AG08395 (cell line): ENCODE measurements around the gene POLR2L.

Experiments used
- DNase-seq: peaks from one replicate; pipeline ENCODE4 v3.0.0; 2012; ENCODE audit warnings: mixed read lengths, low spot score

The POLR2L gene

GRCh38 chr11:810040-810567 lies 32.2 kb downstream of the POLR2L start:
- no peak for DNase-seq

GRCh38 chr11:809287-810039 lies 32.9 kb downstream of the POLR2L start, which contains the start of gene RPLP2:
Gene RPLP2 (plus strand): TSS chr11:809967. CDS start chr11:810235, 268 bp downstream.
- peak; percentile 97 for DNase-seq

- no peak for DNase-seq
Observed at GRCh38 chr11:808427-809286, 33.7 kb downstream of the POLR2L start.

DNA sequence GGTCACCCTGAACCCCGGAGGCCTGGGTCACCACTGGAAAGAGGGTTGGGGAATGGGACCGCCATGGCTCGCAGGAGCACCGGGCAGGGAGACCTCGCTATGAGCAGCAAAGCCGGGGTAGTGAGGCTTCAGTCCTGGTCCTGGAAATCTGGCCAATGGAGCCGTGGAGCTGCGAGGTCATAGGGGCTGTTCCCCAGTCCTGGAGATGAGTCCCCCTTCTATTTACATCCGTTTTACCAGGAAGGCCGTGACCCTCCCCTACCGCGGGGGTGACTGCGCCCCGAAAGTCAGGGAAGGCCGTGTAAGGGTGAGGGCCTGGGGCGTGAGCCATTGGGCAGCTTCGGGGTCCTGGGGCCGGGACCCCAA lies 37.7 kb downstream of the POLR2L start:
- no peak for DNase-seq

- DNase-seq, result no peak
Observed at GRCh38 chr11:803770-804598, 38.3 kb downstream of the POLR2L start.

DNA sequence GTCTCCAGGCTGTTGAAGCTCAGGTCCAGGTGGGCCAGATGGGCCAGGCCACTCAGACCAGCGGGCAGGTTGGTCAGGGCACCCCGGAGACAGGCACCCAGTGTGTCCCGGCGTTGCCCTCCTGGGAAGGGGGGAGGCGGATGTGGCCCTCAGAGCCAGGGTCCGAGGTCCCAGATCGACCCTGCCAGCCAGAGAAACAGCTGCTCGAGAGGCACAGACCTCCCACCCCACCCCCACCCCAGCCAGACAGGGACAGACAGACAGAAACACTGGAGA lies 38.9 kb downstream of the POLR2L start:
- no peak for DNase-seq

DNA sequence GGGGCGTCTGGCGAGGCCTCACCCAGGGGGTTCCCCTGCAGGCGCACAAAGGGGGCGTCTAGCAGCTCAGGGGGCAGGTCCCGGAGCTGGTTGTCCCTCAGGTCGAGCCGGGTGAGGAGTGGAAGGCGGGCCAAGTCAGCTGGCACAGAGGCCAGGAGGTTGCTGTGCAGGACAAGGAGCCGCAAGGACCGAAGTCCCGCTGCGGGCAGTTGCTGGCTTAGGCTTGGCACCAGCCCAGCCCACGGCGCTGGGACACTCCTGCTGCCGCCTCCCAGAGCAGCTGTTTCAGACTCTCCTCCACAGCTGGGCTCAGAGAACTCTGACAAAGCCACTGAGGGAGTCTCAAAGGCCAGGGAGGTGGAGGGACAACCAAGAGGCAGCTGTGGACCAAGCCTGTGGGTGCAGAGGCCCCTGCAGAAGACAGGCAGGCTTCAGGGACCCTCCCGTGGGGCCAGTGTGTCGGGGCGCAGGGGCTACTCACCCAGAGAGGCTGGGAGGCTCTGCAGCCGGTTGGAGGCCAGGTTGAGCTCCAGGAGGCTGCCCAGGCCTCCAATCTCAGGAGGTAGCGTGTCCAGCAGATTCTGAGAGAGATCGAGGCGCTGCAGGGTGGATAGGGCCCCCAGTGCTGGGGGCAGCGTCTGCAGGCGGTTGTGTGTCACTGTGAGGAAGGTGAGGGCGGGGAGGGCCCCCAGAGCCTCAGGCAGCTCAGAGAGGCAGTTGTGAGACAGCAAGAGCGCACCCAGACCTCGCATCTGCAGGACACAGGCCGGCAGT lies 39.4 kb downstream of the POLR2L start:
- no peak for DNase-seq

GRCh38 chr11:802018-802617 lies 40.2 kb downstream of the POLR2L start:
- DNase-seq, result no peak

- DNase-seq, result no peak
Observed at GRCh38 chr11:801097-801780, 41.1 kb downstream of the POLR2L start.

DNA sequence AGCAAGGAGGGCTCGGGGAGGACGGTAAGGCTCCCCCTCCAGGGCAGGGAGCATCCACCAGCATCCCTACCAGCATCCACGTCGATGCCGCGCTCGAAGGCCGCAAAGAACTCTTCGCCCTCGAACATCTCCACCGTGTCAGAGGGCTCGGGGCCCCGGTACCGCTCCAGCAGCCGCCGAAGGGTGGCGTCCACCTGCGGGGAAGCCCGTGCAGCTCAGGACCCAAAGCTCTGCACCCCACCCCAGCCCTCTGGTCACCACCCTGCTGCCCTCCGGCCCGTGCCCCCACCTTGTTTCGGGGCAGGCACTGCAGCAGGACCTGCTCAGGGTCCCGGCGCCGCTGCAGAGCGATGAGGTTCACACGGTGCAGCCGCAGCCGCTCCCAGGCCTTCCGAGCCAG lies 41.9 kb downstream of the POLR2L start:
- DNase-seq, result no peak

GRCh38 chr11:799641-800316 lies 42.5 kb downstream of the POLR2L start:
- no peak for DNase-seq

GRCh38 chr11:798093-798713 lies 44.1 kb downstream of the POLR2L start, which contains the start of gene SLC25A22:
Gene SLC25A22 (minus strand): TSS chr11:798281. CDS start chr11:795006, 3,275 bp downstream.
- peak; percentile 92 for DNase-seq

DNA sequence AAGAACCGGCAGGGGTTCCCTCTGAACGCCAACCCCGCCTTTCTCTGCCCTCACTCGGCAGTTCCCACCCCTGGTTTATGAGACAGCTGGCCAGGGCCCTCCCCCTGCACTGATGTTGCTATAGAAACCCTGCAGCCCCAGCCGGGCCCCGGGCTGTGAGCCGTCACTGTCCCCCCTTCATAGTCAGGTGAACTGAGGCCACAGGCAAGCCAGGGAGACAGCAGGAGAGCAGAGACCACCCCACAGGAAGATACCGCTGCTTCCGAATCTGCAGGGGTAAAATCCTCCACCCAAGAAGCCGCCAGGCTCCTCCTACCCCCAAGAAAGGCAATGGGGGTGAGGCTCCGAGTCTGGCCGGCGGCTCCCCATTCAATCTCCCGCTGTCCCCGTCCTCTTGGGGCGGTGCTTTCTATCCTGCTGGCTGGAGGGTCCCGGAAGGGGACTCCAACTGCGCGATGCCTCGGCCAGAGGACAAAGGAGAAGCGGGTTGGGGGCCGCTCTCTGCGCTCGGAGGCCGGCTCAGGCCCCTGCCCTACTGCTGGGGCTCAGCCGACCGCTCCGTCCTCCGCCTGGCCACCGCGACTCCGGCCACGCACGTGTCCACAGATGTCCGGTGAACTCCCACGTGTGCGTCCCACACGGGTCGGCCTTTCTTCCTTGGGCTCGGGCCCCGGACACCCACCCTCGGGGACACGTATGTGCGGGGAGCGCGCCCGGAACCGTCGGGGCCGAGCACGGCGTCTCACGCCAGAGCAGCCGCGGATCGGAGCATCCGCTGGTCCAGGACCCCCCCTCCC lies 44.8 kb downstream of the POLR2L start:
- peak; percentile 81 for DNase-seq

- no peak for DNase-seq
Observed at GRCh38 chr11:796565-797295, 45.6 kb downstream of the POLR2L start.

DNA sequence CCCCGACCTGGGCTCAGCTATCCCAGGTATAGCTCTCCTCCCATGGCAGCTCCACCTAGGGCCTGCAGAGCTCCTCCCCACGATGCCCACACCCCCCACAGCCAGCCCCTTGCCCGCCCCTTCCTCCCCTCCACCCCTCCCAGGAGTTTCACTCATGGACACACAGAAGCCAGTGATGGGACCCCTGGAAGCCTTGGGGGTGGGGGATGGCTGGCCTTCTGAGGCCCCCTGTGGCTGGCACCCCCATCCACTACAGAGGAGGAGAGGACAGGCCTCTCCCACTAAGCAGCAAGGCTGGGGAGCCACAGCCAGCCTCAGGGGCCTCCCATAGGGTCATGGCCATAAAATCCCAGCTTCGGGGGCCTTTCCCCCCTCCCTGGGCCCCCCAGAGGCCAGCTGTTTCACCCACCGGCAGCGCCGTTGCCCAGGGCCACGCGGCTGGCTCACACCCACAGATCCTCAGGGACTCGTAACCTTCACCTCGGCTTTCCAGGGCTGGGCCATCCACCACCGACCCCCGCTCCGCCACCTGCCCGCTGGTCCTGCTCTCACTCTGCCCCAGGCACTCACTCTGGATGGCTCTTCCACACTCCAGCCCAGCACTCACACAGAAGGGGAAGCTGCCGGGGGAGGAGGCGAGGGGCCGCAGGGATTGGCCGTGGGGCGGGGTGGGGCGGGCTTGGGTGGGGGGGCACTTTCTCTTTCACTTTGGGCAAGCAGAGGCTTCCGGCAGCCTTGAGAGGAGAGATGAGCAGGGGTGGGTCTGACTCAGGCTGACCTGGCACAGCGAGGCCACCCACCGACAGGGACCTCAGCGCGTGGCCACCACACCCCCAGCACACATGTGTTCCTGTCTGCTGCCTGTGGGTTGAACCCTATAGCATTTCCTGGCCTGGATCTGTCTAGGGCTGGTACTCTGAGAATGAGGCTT lies 46.4 kb downstream of the POLR2L start:
- peak; percentile 93 for DNase-seq

DNA sequence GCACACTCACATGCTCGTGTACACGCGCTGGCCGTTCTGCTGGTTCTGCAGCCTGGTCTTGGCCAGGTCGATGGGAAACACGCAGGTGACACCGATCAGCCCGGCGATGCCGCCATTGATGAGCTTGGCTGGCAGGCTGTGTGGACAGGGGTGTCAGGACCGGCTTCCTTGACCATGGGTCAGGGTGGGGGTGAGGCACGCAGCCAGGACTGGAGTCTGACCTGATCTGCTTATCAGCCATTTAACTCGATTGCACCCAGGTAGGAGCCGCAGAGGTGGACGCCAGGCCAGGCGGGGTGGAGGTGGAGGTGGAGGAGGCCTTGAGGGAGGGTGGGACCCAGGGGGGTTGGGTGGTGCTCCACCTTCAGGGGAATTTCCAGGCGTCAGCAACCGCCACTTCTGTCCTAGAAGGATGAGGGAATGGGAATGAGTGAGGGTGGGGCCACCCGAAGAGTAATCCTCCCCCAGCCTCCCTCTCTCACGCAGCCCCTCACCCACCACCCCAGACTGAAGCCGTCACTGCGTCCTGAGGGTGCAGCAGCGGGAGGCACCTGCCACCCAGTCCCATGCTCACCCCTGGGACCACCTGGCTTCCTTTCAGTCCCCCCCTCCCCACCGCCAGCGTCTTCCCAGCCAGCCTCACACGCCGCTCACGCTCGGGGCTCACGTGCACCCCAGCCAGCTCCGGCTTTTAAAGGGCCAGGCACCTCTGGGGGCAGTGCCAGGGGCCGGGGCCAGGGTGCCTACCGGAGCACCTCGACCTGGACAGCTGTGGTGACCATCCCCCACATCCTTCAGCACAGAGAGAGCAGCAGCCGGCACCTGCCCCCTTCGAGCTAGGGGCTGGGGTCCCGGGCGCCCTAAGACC lies 47.3 kb downstream of the POLR2L start:
- DNase-seq, result no peak
